SK-N-SH treated with all-trans-retinoic acid at 6 μM for 48 hours (cell line): Measurements from ENCODE around the gene MRPL9.
A peak's percentile ranks its signal among the peaks of the same experiment; 100 is the strongest.

ENCODE experiments used
- ATAC-seq: fragments of 200-7000 bp; cut with Tn5 transposase; 3 replicates; pipeline ENCODE4 v1.9.1; 2020; ENCODE audit warnings: mild to moderate bottlenecking, moderate library complexity
- ARNTL ChIP-seq: fragments of 450-650 bp; formaldehyde crosslinking; IDR thresholded peaks from 2 replicates; pipeline ENCODE4 v1.5.0; 2020; ENCODE audit warnings: low read depth, mild to moderate bottlenecking, moderate library complexity, borderline replicate concordance
- BACH2 ChIP-seq: fragments of 250-450 bp; sonication (Bioruptor Pico); IDR thresholded peaks from 2 replicates; pipeline ENCODE4 v1.9.0; 2021; ENCODE audit warnings: mild to moderate bottlenecking, borderline replicate concordance
- CREB5 ChIP-seq: fragments of 250-450 bp; sonication (Bioruptor Pico); IDR thresholded peaks from 2 replicates; pipeline ENCODE4 v1.5.1; 2020; ENCODE audit warnings: low read depth, mild to moderate bottlenecking, moderate library complexity
- CSDC2 ChIP-seq: fragments of 250-450 bp; sonication (Bioruptor Pico); IDR thresholded peaks from 2 replicates; pipeline ENCODE4 v1.5.0; 2020; ENCODE audit warnings: mild to moderate bottlenecking, moderate library complexity
- CSRNP3 ChIP-seq: fragments of 250-450 bp; sonication (Bioruptor Pico); IDR thresholded peaks from 2 replicates; pipeline ENCODE4 v1.5.1; 2021; ENCODE audit warnings: mild to moderate bottlenecking, moderate library complexity
- ESRRG ChIP-seq: fragments of 250-450 bp; sonication (Bioruptor Pico); IDR thresholded peaks from 2 replicates; pipeline ENCODE4 v1.6.1; 2021; ENCODE audit warnings: mild to moderate bottlenecking
- GLIS3 ChIP-seq: fragments of 250-450 bp; sonication (Bioruptor Pico); IDR thresholded peaks from 2 replicates; pipeline ENCODE4 v1.5.0; 2020; ENCODE audit warnings: mild to moderate bottlenecking, moderate library complexity
- ISL1 ChIP-seq: fragments of 250-450 bp; sonication (Bioruptor Pico); IDR thresholded peaks from 2 replicates; pipeline ENCODE4 v2.1.2; 2022; ENCODE audit warnings: mild to moderate bottlenecking, moderate library complexity
- PATZ1 ChIP-seq: fragments of 250-450 bp; sonication (Bioruptor Pico); IDR thresholded peaks from 2 replicates; pipeline ENCODE4 v1.8.0; 2020; ENCODE audit warnings: mild to moderate bottlenecking, moderate library complexity, borderline replicate concordance
- PPARA ChIP-seq: fragments of 250-450 bp; sonication (Bioruptor Pico); IDR thresholded peaks from 2 replicates; pipeline ENCODE4 v1.5.0; 2020; ENCODE audit warnings: mild to moderate bottlenecking, borderline replicate concordance
- RARB ChIP-seq: fragments of 250-450 bp; sonication (Bioruptor Pico); IDR thresholded peaks from 2 replicates; pipeline ENCODE4 v1.8.0; 2021; ENCODE audit warnings: mild to moderate bottlenecking, moderate library complexity
- SNAI2 ChIP-seq: fragments of 250-450 bp; sonication (Bioruptor Pico); IDR thresholded peaks from 2 replicates; pipeline ENCODE4 v1.5.0; 2020; ENCODE audit warnings: mild to moderate bottlenecking, moderate library complexity
- TCF4 ChIP-seq: fragments of 250-450 bp; sonication (Bioruptor Pico); IDR thresholded peaks from 2 replicates; pipeline ENCODE4 v1.8.0; 2021; ENCODE audit warnings: mild to moderate bottlenecking, moderate library complexity, borderline replicate concordance
- TOX ChIP-seq: fragments of 250-450 bp; sonication (Bioruptor Pico); IDR thresholded peaks from 2 replicates; pipeline ENCODE4 v1.8.0; 2021; ENCODE audit warnings: mild to moderate bottlenecking, moderate library complexity, borderline replicate concordance
- ZC3H10 ChIP-seq: fragments of 250-450 bp; sonication (Bioruptor Pico); IDR thresholded peaks from 2 replicates; pipeline ENCODE4 v1.5.1; 2021; ENCODE audit warnings: mild to moderate bottlenecking, moderate library complexity
- ZFP3 ChIP-seq: fragments of 250-450 bp; sonication (Bioruptor Pico); IDR thresholded peaks from 2 replicates; pipeline ENCODE4 v1.5.0; 2020; ENCODE audit warnings: mild to moderate bottlenecking, moderate library complexity
- ZFP30 ChIP-seq: fragments of 450-650 bp; formaldehyde crosslinking; IDR thresholded peaks from 2 replicates; pipeline ENCODE4 v1.5.0; 2022; ENCODE audit warnings: mild to moderate bottlenecking, moderate library complexity
- ZNF565 ChIP-seq: fragments of 450-650 bp; formaldehyde crosslinking; conservative IDR thresholded peaks from 2 replicates; pipeline ENCODE4 v1.5.0; 2020; ENCODE audit warnings: low read depth, mild to moderate bottlenecking, moderate library complexity
- ZNF70 ChIP-seq: fragments of 450-650 bp; formaldehyde crosslinking; IDR thresholded peaks from 2 replicates; pipeline ENCODE4 v1.5.0; 2020; ENCODE audit warnings: mild to moderate bottlenecking, moderate library complexity
- ZNF8 ChIP-seq: fragments of 450-650 bp; formaldehyde crosslinking; IDR thresholded peaks from 2 replicates; pipeline ENCODE4 v1.5.0; 2020; ENCODE audit warnings: mild to moderate bottlenecking, moderate library complexity
- TF ChIP-seq, protein P1 (sequence below): fragments of 250-450 bp; sonication (Bioruptor Pico); IDR thresholded peaks from 2 replicates; pipeline ENCODE4 v1.8.0; 2021; ENCODE audit warnings: low read depth, mild to moderate bottlenecking, moderate library complexity, borderline replicate concordance
- TF ChIP-seq, protein P2 (sequence below): fragments of 250-450 bp; sonication (Bioruptor Pico); IDR thresholded peaks from 2 replicates; pipeline ENCODE4 v1.5.0; 2020; ENCODE audit warnings: mild to moderate bottlenecking, moderate library complexity

The MRPL9 gene

GRCh38 chr1:151799179-151800022 lies 36.1 kb upstream of the MRPL9 start:
- TF ChIP-seq ARNTL (CRISPR knock-in tag) (no peak), BACH2 (no peak), ZNF70 (no peak), ISL1 (CRISPR knock-in tag) (no peak), PATZ1 (CRISPR knock-in tag) (no peak), SNAI2 (CRISPR knock-in tag) (no peak), ZFP3 (CRISPR knock-in tag) (no peak), ZNF8 (CRISPR knock-in tag) (no peak), ZNF565 (no peak), PPARA (no peak), GLIS3 (no peak), ZFP30 (CRISPR knock-in tag) (no peak), ZC3H10 (CRISPR knock-in tag) (no peak), RARB (CRISPR knock-in tag) (no peak), CREB5 (CRISPR knock-in tag) (no peak), ESRRG (CRISPR knock-in tag) (no peak), CSRNP3 (CRISPR knock-in tag) (no peak)
- TF ChIP-seq, all 23 proteins: peak for 0
- ATAC-seq, result peak; percentile 14; the same call in 1 of the 3 replicates

DNA sequence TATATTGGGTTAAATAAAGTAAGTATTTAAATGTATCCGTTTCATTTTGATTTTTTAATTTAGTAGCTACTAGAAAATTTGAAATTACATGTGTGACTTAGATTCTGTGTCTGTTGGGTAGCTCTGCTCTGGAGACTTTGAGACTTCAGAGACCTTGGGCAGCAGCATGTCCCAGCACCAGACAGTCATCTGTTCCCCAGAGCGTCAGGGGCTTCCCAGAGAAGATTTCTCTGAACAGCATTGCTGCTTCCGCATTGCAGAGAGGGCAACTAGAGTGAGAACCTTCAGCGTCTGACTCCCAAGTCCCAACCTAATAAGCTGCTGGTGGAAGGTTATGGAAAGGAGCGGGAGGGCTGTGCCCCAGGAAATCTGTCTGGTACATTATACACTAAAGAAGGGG lies 35.3 kb upstream of the MRPL9 start:
- TF ChIP-seq, protein P1, sequence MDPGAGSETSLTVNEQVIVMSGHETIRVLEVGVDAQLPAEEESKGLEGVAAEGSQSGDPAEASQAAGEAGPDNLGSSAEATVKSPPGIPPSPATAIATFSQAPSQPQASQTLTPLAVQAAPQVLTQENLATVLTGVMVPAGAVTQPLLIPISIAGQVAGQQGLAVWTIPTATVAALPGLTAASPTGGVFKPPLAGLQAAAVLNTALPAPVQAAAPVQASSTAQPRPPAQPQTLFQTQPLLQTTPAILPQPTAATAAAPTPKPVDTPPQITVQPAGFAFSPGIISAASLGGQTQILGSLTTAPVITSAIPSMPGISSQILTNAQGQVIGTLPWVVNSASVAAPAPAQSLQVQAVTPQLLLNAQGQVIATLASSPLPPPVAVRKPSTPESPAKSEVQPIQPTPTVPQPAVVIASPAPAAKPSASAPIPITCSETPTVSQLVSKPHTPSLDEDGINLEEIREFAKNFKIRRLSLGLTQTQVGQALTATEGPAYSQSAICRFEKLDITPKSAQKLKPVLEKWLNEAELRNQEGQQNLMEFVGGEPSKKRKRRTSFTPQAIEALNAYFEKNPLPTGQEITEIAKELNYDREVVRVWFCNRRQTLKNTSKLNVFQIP (CRISPR knock-in tag), result no peak
- no peak for TF ChIP-seq GLIS3
- no peak for ATAC-seq

GRCh38 chr1:151790940-151791651 lies 27.8 kb upstream of the MRPL9 start:
- peak; percentile 56 for ATAC-seq
- no peak for TF ChIP-seq ZFP30 (CRISPR knock-in tag)
- TF ChIP-seq CSDC2 (CRISPR knock-in tag), result no peak
- no peak for TF ChIP-seq ZFP3 (CRISPR knock-in tag)
- no peak for TF ChIP-seq GLIS3
- TF ChIP-seq ARNTL (CRISPR knock-in tag), result no peak

DNA sequence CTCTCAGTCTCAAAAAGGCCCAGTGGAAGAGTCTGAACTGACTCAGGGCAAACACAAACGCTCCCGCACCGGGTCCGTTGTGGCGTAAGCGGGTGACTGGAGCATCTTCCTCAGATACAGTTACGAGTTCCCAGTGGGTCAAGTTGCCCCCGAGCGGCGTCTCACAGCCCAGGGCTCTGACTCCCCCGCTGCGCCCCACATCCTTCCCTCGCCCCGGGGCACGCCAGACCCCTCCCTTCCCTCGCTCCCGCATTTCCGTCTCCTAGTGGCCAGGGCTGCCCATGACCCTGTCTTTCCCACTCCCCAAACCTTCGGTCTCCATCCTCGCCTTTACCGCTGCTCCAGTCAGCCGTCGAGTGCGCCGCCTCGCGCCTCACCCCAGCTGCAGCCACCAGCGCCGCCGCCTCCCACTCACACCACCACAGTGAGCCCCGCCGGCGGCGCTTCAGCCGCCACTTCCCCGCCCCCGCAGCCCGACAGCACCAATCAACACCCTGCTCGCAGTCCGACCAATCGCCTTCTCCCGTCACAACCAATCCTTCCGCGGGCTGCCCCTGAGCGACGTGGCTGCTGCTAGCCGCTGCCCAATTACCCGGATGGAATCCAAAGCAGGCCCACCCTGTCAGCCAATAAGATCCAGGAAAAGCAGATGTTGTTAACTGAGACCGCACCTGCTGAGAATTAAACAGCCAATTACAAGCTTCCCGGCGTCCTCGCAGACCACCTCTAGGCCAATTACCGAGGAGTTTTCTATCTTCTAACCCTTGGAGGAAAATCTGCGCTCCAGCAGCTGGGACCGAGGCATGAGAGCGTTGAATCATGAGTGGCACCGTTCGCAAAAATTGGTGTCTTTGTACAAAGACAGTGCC lies 27.0 kb upstream of the MRPL9 start, which contains the start of gene TDRKH:
TSS of gene TDRKH (minus strand) at position 430 of the 869 bp plus-strand sequence. CDS start 7,478 bp downstream, outside the sequence.
- TF ChIP-seq TOX (CRISPR knock-in tag), result no peak
- TF ChIP-seq ZFP30 (CRISPR knock-in tag), result no peak
- TF ChIP-seq TCF4, result peak; percentile 43; the same call in 1 of the 2 replicates
- TF ChIP-seq, protein P2, sequence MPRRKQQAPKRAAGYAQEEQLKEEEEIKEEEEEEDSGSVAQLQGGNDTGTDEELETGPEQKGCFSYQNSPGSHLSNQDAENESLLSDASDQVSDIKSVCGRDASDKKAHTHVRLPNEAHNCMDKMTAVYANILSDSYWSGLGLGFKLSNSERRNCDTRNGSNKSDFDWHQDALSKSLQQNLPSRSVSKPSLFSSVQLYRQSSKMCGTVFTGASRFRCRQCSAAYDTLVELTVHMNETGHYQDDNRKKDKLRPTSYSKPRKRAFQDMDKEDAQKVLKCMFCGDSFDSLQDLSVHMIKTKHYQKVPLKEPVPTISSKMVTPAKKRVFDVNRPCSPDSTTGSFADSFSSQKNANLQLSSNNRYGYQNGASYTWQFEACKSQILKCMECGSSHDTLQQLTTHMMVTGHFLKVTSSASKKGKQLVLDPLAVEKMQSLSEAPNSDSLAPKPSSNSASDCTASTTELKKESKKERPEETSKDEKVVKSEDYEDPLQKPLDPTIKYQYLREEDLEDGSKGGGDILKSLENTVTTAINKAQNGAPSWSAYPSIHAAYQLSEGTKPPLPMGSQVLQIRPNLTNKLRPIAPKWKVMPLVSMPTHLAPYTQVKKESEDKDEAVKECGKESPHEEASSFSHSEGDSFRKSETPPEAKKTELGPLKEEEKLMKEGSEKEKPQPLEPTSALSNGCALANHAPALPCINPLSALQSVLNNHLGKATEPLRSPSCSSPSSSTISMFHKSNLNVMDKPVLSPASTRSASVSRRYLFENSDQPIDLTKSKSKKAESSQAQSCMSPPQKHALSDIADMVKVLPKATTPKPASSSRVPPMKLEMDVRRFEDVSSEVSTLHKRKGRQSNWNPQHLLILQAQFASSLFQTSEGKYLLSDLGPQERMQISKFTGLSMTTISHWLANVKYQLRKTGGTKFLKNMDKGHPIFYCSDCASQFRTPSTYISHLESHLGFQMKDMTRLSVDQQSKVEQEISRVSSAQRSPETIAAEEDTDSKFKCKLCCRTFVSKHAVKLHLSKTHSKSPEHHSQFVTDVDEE, result 0 out of 2 replicates have a peak, but pooled peaks have one; percentile 65
- 0 out of 2 replicates have a peak, but pooled peaks have one; percentile 15 for TF ChIP-seq ARNTL (CRISPR knock-in tag)
- peak; percentile 100 for TF ChIP-seq SNAI2 (CRISPR knock-in tag)
- TF ChIP-seq CSDC2 (CRISPR knock-in tag), result 0 out of 2 replicates have a peak, but pooled peaks have one; percentile 19
- no peak for TF ChIP-seq GLIS3
- ATAC-seq, result peak; percentile 98
